AG10803 (cell line): ENCODE results near the gene RHOT2.
A peak's percentile ranks its signal among the peaks of the same experiment; 100 is the strongest.

Experiments
- DNase-seq: peaks from one replicate; pipeline ENCODE4 v3.0.0; 2010; ENCODE audit warnings: low read depth
- H3K4me3 ChIP-seq: 2 replicates; pipeline ENCODE4 v1.5.1; 2011; ENCODE audit warnings: mild to moderate bottlenecking, low read length, control low read depth
- TF ChIP-seq, protein P1 (sequence below): conservative IDR thresholded peaks from 2 replicates; pipeline ENCODE4 v1.5.1; 2011; ENCODE audit warnings: mild to moderate bottlenecking, low read length, control low read depth, inconsistent platforms

RHOT2 gene

DNA sequence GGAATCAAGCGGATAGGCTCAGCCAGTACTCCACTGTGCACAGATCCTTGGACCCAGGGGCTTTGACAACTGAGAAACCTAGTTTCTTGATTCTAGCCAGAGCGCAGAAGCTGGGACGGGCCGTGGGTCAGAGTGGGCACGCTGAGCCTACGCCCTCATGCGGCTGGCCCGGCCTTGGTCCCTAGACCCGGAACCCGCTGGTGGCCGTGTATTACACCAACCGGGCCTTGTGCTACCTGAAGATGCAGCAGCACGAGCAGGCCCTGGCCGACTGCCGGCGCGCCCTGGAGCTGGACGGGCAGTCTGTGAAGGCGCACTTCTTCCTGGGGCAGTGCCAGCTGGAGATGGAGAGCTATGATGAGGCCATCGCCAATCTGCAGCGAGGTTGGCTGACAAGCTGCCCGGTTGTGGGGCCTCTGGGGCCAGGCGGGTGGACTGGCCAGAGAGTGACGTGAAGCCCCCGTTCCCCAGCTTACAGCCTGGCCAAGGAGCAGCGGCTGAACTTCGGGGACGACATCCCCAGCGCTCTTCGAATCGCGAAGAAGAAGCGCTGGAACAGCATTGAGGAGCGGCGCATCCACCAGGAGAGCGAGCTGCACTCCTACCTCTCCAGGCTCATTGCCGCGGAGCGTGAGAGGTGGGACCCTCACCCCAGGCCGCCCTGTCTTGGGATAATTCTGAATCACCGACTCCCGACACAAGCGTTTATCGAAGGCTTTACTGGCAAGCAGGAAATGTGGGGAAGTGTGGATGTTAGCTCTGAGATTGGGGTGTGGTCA lies 13.2 kb downstream of the RHOT2 start:
- peak overlapping the region; percentile 76 for H3K4me3 ChIP-seq
- TF ChIP-seq, protein P1, sequence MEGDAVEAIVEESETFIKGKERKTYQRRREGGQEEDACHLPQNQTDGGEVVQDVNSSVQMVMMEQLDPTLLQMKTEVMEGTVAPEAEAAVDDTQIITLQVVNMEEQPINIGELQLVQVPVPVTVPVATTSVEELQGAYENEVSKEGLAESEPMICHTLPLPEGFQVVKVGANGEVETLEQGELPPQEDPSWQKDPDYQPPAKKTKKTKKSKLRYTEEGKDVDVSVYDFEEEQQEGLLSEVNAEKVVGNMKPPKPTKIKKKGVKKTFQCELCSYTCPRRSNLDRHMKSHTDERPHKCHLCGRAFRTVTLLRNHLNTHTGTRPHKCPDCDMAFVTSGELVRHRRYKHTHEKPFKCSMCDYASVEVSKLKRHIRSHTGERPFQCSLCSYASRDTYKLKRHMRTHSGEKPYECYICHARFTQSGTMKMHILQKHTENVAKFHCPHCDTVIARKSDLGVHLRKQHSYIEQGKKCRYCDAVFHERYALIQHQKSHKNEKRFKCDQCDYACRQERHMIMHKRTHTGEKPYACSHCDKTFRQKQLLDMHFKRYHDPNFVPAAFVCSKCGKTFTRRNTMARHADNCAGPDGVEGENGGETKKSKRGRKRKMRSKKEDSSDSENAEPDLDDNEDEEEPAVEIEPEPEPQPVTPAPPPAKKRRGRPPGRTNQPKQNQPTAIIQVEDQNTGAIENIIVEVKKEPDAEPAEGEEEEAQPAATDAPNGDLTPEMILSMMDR = no peak; the same call in 1 of the 2 replicates
- DNase-seq = peak; percentile 53

DNA sequence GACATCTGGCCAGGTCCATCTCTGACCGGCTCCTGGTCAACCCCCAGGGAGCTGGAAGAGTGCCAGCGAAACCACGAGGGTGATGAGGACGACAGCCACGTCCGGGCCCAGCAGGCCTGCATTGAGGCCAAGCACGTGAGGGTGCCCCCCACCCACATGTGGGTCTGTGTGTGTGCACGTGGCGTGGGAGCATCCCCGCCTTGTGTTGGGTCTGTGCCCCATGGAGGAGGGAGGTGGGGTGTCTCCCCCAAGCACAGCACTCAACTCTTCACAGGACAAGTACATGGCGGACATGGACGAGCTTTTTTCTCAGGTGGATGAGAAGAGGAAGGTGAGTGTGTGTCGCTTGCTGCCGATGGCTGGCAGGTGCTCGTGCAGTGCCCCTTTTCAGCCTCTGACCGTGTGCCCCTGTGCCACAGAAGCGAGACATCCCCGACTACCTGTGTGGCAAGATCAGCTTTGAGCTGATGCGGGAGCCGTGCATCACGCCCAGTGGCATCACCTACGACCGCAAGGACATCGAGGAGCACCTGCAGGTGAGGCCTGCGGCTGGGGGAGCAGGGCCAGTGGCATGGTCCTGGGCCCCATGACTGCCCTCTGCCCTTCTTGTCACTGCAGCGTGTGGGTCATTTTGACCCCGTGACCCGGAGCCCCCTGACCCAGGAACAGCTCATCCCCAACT lies 14.0 kb downstream of the RHOT2 start:
- DNase-seq = no peak
- H3K4me3 ChIP-seq = peak overlapping the region; percentile 76
- TF ChIP-seq, protein P1 = no peak

DNA sequence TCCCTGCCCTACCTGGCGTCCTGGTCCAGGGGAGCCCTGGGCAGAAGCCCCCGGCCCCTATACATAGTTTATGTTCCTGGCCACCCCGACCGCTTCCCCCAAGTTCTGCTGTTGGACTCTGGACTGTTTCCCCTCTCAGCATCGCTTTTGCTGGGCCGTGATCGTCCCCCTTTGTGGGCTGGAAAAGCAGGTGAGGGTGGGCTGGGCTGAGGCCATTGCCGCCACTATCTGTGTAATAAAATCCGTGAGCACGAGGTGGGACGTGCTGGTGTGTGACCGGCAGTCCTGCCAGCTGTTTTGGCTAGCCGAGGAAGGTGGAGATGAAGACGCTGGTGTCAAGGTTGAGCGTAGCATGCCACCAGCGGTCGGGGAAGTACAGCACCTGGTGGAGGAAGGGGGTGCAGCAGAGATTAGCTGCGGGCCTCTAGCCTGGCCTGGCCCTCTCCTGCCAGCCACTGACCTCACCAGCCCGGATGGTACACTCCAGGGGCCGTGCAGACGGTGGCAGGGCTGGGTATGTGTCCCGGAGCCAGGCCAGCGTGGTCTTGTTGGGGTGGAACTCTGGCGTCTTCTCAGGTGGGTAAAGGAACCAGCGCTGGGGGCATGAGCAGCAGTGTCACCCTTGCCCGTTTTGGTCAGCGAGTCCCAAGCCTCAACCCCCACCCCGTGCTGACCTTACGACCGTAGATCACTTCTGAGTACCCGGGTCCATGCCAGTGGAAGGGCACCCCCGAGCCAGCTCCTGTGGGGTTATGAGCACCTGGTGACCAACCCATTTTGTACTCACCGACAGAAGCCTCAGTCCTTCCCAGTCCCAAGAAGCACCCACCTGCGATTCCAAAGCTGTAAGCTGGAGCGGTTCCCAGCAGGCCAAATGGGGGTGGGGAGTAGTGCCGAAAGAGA lies 14.8 kb downstream of the RHOT2 start:
- TF ChIP-seq, protein P1 = no peak

DNA sequence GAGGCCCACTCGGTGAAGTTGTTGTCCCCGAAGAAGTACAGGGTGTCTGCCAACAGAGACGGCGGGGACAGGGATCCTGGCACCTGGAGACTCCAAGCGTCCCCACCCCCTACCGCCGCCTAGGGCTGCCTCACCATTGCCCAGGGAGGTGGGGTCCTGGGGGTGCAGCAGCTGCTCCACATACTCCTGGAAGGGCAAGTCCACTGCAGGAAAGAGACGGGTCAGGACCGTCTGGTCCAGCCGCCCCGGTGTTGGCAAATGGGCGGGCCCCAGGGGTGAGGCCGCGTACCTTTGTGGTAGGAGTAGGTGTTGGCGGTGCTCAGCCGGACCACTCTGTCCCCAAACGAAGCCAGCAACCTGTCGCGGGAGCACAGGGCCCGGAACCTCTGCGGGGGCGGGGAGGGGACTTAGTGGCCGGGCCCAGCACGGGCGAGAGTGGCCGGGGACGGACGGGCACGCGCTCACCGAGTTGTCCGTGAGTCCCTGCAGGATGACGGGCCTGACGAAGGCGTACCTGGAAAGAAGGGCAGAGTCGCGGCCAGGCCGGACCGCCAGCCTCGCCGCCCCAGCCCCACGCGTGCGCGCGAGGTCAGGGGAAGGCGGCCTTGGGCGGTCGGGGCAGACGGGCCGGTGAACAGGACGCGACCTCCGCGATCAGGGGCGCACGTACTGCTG lies 15.6 kb downstream of the RHOT2 start:
- H3K4me3 ChIP-seq = peak overlapping the region; percentile 62
- TF ChIP-seq, protein P1 = no peak
- no peak for DNase-seq

More for the DNA sequence above, 14.8 kb downstream of the RHOT2 start:
- no peak for DNase-seq
- H3K4me3 ChIP-seq = peak overlapping the region; percentile 62

DNA sequence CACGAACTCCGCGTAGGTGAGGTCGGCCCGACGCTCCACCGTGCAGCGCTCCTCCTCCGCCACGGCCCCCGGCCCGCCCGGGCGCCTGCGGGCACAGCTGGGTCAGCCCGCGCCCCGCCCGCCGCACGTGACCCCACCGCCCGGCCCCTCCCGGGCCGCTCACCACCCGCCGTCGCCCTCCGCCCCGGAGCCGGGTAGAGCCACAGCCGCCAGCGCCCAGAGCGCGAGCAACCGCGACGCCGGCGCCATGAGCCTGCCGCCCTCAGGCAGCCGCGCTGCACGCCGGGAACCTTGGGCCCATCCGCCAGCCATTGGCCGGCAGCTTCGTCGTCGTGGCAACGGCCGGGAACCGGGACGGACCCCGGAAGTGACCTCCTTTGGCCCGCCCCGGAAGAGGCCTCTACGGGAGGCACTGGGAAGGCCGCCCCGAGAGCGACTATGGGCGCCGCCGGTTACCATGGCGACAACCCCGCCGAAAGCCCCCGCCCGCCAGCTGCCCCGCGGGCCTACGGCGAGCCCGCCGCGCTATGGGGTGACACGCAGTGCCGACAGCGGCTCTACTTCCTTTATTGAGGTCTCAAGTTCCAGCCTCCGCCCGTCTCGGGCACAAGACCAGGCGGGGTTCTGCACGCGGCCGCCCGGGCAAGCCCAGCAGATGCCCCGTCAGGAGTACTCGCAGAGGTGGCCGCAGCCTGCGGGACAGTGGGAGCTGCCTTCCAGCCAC lies 16.3 kb downstream of the RHOT2 start, which contains the start of gene JMJD8:
TSS of gene JMJD8 (minus strand) at position 264 of the 724 bp plus-strand sequence. CDS start at position 249, 15 bp downstream.
- TF ChIP-seq, protein P1 = no peak
- DNase-seq = peak; percentile 94
- H3K4me3 ChIP-seq = peak within 1 kb of the TSS; percentile 62
